NCI-H2081 treated with DMSO at 0.1 percent for 48 hours (cell line): Measurements from ENCODE around the gene TSPO2.

Source experiments
- DNase-seq: peaks from one replicate; lab custom pipeline; 2025; lab: John Stamatoyannopoulos, UW

Gene TSPO2

DNA sequence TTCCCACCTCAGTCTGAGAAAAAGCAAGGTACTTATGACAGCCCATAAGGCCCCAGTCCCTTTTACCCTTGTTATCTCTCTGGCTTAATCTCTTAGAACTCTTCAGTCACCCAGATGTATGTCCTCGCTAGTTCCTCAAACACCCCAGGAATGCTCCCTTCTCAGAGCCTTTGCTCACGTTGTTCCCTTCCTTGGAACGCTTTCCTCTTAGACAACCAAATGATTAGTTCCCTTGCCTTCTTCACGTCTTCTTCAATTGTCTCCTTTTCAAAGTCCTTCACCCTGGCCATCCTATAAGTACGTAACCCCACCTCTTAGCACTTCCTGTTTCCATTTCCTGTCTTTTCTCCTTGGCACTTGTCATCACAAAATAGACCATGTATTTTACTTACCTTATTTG lies 9.6 kb downstream of the TSPO2 start:
- no peak for DNase-seq

DNA sequence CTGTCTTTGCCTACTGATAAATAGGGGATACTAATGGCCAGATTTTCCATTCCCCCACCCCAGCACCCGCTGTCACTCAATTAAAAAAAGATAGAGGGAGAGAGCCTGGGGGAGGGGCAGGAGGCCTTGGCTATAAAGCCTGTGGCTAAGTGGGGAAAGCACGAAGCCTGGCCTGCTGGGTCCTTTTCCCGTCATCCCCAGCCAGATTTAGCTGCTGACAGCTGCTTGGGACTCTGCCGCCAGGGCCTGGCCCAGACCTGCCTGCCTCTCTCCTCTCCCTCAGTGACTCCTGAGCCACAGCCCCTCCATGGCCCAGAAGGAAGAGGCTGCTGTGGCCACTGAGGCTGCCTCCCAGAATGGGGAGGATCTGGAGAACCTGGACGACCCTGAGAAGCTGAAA lies 10.8 kb downstream of the TSPO2 start, which contains the start of gene APOBEC2:
TSS of gene APOBEC2 (plus strand) at position 162 of the 400 bp plus-strand sequence. CDS start at position 308, 146 bp downstream.
- no peak for DNase-seq

DNA sequence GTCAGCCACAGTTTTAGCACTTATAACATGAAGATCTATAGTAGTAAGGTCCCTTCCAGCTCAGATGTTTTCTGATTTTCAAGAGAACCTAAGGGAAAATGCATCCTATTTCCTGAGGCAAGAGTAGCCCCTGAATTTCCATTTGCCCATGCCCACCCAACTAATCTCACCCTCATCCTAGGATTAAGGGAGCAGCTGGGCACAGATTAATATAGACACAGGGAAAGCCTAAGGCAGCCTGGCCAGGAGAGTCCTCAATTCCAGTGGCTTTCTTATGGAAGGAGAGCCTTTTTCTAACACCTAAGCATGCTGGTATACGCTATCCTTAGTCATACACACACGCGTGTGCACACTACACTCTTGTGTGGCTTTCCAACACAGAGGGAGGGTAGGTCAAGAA lies 12.2 kb downstream of the TSPO2 start:
- no peak for DNase-seq

DNA sequence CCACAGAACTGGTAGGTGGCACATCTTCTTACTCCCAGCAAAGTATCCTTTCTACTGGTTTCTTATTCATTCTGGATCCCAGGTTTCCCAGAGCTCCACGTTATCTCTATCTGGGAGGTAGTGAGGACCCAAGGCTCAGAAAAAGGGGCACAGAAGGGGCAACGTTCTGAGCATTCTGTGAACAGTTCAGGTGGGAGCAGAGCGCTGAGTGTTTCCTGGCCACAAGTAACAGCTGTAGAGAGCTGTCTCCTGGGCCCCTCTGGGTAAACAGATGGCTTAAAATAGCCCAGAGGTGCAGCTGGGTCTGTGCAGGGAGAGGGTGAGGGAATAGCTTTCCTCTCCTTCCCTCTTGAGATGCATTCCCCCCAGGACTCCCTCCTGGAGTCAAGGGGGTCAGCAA lies 12.9 kb downstream of the TSPO2 start:
- no peak for DNase-seq

DNA sequence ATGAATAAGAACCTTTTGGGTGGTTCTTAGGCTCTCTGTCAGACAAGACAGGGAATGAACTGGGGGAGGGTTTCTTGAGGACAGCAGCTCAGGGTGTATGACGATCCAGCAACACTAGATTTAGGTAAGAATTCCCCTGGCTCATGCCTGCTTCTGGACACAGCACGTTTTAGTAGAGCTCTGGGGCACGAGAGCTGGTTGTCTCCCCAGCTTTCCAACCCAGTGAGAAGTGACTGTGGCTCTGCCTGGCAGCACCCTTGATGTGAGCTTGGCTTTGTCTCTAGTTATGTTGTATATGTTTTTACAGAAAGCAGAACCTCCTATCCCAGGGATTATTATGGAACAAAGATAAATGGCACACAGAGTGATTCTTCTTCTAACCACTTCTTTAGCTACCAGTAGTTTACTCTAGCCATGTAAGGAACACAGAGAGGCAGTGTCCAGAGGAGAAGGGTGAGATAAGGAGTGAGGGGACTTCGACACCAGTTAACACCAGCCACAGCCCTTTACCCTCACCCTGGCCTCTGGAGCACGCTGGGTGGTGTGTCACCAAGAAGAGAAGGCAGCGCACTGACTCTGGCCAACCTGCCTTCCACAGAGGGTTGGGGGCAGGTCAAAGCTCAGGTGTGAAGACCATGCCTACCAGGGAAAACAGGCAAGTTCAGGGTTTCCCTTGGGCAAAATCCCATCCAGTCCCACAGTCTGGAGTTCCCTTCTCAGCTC lies 14.7 kb downstream of the TSPO2 start:
- no peak for DNase-seq

DNA sequence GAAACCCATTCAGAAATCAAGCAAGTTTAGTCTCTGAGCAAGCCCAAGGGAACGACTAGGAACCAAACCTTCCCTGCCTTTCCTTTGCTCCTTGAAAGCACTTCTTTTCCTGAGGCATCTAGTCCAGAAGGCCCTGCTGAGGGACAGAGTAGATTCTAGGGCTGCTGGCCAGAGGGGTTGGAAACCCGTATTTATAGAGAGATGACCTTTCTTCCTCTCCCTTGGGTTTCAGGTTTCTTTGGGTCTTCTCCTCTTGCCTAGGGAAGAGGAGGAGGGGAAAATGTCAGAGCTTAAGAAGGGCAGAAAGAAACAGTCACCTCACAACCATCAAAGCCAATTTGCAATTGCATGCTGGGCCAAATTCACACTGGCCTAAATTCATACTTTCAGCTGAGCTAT lies 16.5 kb downstream of the TSPO2 start:
- DNase-seq, result no peak

DNA sequence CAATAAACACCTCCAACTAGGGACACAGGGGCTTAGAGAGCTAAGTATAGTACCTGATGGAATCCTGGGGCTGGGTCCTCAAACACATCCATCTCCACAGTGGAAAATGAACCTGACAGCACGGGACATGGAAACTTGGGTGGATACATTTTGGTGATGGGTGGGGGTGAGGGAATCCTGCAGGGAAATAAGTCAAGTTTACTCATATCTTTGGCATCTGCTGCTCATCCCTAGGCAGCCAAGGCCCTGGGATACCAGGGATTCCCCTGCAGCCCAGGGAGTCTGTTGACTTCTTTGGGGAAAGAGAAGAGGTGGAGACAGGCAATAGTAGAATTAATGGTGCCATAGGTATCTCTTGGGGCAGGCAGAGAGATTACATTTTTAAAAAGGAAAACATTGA lies 17.3 kb downstream of the TSPO2 start:
- no peak for DNase-seq

DNA sequence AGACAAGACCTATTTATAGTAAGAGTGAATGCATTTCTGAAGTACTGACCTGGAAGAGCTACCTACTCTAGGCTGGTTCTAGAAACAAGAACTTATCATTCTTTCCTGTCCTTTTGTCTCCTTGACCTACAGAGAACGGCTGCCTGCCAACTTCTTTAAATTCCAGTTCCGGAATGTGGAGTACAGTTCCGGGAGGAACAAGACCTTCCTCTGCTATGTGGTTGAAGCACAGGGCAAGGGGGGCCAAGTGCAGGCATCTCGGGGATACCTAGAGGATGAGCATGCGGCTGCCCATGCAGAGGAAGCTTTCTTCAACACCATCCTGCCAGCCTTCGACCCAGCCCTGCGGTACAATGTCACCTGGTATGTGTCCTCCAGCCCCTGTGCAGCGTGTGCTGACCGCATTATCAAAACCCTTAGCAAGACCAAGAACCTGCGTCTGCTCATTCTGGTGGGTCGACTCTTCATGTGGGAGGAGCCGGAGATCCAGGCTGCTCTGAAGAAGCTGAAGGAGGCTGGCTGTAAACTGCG lies 19.0 kb downstream of the TSPO2 start:
- no peak for DNase-seq

DNA sequence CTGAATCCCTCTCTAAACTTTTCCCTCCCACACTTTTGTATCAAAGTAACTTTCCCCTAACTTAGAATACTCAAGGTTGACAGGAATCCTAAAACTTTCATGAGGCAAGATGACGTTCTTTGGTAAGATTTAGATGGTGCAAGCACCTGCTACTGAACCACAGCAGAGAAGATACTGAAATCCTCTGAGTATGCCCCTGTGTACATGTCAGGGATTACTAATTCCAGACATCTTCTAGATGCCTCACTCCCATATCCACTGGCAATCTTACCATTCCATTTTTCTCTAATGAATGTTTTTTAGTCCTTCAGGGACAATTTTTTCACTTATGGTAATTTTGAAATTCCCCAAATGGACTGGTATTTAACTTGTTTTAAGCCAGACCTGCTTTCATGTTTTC lies 19.8 kb downstream of the TSPO2 start:
- no peak for DNase-seq

DNA sequence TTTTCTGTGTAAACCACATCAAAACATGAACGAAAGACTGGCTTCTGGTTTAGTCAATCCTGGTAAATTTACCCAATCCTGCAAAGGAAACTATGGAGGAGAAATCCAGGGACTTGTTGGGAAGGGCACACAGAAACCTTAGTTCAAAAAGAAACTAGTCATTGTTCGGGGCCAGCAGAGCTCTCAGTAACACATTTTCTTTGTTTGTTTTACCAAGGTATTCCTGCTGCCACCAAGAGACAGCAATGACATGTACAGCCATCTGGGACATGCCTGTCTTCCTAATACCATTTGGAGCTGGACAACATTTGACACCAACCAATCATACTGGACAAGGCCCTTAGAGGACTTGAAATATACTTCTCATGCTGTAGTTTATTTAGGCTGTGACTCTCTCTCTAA lies 21.6 kb downstream of the TSPO2 start:
- no peak for DNase-seq

DNA sequence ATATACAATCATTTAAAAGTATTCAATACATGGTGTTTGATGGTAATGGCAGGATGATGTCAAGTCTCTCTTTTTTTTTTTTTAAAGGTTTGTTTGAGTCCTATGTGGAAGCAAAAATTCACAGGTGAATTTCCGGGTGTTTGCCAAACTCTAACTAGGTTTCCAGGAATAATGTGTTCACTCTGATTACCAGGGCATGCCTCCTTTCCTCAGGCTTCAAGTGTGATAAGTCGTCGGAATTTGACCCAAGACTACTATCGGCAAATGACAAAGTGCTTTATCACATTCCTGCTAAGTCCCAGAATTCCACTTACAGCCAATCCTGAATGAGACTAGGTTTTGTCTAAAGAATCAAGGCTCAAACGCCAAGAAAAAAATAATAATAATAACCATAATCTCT lies 22.6 kb downstream of the TSPO2 start:
- DNase-seq, result no peak

DNA sequence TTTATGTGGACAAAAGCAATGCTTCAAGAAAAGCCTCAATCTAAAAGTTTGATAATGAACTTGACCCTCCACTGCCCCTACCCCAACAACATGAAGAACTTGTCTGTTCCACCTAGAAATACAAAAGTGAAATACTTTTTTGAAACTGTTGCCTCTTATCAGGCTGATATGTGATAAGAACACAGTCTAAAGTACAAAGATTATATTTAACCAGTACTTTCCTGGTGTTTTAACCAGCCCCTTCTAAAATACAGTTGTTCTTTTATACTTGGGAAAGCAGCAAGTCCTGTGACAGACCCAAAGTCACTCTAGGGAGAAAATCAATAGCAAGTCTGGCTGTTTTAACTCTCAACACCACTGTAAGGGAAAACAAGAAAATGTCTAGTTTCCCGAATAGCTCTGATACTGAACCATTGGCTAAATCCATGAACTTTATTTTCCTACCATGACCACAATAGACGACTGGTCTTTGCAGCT lies 23.3 kb downstream of the TSPO2 start:
- DNase-seq, result no peak

DNA sequence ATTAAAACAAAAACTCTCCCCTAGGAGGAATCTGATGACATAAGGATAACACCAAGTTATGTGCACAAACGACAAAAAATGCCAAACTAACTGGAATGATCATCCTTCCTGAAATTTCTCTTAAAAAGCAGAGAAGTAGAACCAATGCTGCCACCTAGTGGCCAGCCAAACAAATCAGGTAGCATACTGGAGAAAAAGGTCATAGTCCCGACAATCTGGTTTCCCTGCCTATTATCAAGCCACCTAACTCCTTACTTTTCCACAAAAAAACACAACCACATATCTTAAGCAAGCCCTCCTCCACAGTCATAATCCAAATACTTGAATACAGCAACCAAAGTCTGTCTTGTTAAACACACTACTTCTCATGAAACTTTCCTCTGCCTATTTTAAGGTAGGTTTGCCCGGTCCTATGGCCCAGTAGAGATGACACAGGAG lies 24.6 kb downstream of the TSPO2 start:
- DNase-seq, result peak; percentile 38

DNA sequence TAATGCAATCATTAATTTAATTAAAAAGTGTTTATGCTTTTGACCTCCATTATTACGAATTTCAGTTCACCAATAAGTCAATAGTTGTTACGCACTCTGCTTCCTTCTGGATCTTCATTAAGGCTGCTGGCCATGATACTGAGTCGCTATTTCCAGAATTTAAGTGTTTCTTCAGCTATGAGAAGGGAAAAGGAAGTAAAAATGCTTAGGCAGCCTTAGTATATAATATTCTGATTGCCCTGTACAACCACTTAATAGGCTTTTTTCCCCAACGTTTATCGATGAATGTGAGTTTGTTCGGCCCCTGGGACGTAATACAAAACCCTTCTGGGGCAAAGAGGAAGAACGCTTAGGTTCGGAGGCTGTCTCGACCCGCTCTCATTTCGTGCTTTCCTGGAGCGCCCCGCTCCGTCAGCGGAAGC lies 29.2 kb downstream of the TSPO2 start:
- DNase-seq, result no peak

DNA sequence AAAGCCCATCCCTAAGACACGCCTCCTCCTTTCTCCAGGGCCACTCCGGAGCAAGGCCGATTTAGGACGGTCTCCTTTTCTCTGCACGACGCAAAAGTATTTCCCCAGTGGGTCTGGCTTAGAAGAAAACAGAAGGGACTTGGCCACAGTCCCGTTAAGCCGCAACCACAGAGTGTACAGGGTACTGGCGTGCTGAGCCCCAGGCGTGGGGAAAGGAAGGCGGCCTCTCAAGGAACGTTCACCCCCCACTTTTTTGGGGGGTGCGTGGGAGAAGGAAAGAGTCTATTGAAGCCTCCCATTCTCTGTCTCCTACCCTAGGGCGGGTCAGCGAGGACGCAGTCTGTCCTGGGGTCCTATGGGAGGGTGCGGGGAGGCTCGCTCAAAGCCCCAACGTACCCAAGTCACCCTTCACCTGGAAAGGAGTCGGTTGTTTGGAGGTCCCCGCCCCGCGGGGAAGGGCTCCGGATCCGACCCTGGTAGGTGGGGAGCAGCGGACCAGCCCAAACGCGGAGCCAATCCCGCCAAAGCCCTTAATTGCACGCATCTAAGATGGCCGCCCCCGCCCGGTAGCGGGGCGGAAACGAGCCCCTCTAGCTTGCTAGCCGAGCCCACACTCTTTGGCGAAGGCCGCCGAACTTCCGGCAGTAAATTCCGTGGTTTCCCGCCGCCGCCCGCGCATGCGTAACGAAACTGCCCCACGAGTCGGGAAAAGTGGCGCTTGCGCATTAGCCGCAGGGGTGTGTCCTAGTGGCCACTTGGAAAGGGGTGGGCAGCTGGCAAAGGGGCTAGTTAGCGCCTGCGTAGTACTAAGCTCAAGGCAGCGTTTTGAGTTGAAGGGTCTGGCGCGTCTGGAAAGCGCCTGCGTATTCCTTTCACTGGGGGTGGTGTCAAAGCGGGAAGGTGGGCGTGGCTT lies 29.9 kb downstream of the TSPO2 start, which contains the start of gene OARD1:
TSS of gene OARD1 (minus strand) at position 434 of the 913 bp plus-strand sequence. CDS start 722 bp downstream, outside the sequence.
- DNase-seq, result peak; percentile 97

DNA sequence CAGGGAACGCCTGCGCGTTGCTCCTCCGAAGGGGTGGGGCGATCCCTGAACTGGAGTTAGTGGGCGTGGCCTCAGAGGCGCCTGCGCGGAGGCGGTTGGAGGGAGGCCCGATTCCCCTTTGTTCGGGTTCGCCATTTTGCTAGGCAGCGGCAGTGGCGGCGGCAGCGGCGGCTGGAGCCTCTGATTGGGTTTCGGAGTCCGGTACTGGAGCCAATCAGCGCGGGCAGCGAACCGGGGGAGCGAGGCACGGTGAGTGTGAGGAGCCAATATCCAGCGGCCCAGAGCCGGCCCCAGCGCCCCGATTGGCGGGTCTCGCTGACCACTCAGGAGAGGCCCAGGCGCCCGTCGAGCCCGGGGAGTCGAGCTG lies 30.6 kb downstream of the TSPO2 start, which contains the start of gene NFYA:
TSS of gene NFYA (plus strand) at position 139 of the 367 bp plus-strand sequence. CDS start 6,116 bp downstream, outside the sequence.
- no peak for DNase-seq

DNA sequence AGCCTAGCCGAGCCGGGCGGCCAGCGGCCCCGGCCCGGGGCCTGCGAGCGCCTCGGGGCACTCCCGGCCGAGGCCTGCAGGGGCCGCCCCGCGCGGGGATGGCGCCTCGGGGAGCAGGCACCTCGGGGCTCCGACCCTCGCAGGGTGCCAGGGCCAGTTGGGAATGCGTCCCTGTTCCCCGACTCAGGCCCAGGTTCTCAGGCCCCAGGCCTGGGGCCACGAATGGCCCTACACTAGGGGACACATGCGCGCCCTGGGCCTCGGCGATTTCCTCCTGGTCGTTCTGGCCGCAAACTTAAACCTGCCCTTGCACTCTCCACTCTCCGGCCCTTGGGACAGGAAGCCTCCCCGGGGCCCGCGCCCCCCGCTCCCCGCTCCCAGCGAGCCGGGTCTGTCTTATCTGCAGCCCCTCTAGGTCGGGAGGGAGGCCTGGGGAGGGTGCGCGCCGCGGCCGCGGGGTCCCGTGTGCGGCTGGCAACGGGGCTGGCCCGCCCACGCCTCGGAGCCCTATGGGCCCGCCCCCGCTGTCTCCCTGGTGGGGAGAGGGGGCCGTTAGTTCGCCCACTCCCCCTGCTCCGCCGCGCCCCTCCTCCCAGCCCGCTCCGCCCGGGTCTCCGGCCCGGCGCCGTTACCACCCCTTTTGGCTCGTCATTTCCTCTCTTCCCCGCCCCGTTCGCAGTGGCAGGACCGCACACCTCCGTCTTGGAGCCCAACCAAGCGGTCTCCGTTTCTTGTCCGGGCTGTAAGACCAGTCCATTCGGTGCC lies 31.1 kb downstream of the TSPO2 start:
- peak; percentile 47 for DNase-seq

DNA sequence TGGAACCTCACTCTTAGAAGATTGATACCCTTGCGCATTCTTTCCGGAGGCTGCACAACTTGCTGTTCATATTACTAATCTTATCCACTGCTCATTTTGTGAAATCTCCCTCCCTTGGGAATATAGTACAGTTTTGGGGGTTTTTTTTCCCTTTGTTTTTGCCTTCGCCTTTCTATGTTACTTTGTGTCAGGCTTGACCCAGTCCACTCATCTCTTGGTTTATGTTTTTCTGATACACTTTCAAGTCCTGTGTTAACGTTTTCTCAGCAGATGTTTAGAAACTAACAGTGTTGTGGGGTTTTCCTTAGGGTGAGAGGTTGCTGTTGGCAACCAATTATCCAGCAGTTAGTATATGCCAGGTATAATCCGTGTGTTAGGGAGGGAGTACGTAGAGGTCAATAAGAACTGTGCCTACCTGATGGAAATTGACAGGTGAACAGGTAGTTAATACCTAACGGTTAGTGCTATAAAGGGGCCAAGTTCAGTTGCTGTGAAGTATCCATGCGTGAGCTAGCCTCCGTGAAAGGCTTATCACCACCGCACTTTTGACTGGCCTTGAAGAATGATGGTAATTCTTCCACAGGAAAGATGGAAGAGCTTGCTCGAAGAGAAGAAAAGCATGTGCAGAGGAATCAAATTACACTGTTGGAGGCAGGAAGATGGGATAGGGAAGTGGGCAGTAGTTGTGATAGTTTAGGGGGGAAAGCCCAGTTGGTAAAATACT lies 31.9 kb downstream of the TSPO2 start:
- DNase-seq, result no peak

DNA sequence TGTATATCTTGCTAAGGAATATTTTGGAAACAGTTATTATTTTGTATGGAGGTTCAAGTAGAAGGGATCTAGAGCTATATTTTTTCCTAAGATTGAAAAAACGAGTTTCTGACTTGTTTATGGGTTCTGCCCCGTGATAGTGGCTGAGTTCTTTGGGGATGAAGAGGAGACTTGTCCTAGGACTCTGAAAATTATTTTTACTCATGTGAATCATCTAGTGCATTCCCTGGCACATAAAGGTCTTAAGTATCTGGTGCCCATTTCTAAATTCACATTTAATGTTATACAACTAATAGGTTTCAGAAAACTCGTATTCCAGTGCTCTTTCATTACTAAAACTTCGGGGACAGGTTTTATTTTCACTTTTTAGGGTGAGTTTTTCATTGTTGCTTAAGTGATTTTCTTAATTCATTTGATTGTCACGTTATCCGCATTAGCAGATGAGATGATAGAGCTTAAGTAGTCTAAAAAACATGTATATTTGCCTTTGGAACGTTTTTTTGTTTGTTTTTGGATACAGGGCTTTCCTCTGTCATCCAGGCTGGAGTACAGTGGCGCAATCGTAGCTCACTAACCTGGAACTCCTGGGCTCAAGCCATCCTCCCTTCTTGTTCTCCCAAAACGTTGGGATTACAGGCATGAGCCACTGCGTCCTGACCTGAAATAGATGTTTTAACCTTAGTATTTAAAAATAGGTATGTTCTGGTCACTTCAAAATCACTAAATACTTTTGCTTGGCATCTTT lies 32.6 kb downstream of the TSPO2 start:
- DNase-seq, result no peak
